Stimulated activated CD4-positive, alpha-beta T cell treated with anti-CD3 and anti-CD28 coated beads, Interleukin-2, amount 100 ng/mL, for 48 hours (primary cell): ENCODE results near the gene OAS1.
"Not testable (repeated sequence)": the region's sequence is repeated elsewhere in the genome, so short reads cannot be mapped to it uniquely, and the experiment has no call there.

Experiments used
- DNase-seq, 2 donors: peaks; one replicate each; pipeline ENCODE4 v3.0.0-alpha.2; 2020

OAS1 gene

DNA sequence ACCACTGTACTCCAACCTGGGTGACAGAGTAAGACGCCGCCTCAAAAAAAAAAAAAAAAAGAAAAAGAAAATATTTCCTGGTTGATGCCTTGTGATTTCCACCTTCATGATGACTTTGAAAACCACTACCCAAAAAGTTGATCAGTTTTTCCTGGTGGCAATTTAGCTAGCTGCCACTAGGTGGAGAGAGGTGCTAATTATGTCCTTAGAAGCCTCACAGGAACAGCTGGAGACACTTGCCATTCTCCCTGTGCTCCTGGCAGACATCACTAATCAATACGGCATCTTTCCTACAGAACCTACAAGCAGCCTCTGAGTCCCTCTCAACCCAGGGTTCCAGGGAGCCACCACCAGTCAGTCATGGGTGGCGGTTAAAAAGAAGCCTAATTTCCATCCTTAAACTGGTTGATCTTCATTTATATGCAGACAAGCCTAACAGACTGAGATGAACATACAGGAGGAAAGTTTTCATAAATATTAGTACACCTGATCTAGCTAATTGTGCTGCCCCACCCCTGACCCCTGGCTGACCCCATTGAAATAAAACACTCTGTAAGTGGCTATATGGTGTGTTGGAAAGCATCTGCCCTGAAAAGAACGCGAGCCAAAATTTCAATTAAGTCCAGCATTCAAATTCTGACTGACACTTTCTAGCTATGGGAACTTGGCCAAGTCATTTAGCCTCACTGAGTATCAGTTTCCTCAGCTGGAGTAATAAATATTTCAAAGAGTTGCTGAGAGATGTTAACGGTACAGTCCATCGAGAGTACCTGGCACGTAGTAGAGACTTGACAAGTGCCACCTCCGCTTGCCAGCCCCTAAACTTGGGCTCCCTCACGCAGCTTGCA is 6.2 kb upstream of the OAS1 start:
- DNase-seq = peak; percentile 18 to 32

DNA sequence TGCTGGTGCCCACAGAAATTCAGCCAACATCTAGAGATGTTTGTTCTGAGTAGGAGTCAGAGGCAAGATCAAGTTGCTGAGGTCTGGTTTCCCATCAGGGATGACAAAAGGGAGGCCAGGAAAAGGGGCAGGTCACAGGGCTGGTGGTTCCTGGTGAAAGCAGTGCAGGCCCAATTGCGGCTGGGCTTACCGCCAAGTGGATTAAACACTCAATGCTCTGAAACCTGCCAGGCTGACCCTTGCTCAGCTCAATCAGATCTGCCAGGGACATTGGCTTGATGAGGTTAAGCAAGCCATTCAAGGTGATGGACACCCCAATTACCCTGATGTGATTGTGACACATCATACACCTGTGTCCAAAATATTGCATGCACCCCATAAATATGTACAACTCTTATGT is 5.5 kb upstream of the OAS1 start:
- DNase-seq = no peak

- DNase-seq = no peak
Observed at GRCh38 chr12:112904571-112904970, 2.2 kb upstream of the OAS1 start.

GRCh38 chr12:112905451-112906089 is 1.2 kb upstream of the OAS1 start:
- DNase-seq = no peak

GRCh38 chr12:112907415-112908157 is 824 bp downstream of the OAS1 start:
- no peak for DNase-seq

DNA sequence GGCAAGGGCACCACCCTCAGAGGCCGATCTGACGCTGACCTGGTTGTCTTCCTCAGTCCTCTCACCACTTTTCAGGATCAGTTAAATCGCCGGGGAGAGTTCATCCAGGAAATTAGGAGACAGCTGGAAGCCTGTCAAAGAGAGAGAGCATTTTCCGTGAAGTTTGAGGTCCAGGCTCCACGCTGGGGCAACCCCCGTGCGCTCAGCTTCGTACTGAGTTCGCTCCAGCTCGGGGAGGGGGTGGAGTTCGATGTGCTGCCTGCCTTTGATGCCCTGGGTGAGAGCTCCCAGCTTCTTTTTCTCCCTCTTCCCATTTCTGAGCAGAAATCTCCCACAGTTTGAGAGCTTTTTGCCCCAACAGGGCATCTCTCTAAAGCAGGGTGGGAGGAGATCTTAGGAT is 1.8 kb downstream of the OAS1 start:
- DNase-seq = peak in 1 of 2 donors; percentile 23

DNA sequence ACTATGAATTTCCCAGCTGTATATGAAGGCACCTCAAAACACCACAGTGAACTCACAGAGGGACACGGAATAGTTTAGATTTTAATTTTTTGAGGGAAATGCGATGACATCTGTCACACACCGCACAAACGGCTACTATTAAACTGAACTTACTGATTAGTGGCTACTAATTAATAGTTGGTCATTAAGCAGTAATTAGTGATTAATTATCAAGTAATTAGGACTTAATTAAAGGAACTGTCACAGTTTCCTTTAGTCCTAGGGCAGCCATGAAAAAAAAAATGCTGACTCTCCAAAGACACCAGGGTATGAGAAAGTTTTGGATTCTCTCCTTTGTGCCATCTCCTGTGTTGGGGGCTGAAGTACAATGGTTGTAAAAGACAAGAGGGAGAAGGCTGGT is 2.9 kb downstream of the OAS1 start:
- DNase-seq = no peak

- DNase-seq = no peak
Observed at GRCh38 chr12:112913038-112913688, 6.4 kb downstream of the OAS1 start.

DNA sequence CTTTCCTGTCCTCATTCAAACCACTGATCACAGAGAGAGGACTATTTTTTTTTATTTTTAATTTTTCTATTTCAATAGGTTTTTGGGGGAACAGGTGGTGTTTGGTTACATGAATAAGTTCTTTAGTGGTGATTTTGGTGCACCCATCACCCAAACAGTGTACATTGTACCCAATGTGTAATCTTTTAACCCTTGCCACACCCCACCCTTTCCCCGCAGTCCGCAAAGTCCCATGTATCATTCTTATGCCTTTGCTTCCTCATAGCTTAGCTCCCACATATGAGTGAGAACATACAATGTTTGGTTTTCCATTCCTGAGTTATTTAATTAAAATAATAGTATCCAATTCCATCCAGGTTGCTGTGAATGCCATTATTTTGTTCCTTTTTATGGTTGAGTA is 7.1 kb downstream of the OAS1 start:
- DNase-seq = not testable (repeated sequence)

DNA sequence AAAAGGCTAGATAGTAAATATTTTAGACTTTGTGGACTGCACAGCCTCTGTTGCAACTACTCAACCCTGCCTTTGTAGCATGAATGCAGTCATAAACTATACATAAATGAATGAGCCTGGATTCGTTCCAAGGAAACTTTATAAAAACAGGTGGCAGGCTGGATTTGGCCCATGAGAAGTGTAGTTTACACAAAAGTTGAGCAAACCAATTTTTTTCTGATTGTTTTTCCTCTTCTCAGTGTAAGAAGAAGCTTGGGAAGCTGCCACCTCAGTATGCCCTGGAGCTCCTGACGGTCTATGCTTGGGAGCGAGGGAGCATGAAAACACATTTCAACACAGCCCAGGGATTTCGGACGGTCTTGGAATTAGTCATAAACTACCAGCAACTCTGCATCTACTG is 9.5 kb downstream of the OAS1 start:
- DNase-seq = no peak

DNA sequence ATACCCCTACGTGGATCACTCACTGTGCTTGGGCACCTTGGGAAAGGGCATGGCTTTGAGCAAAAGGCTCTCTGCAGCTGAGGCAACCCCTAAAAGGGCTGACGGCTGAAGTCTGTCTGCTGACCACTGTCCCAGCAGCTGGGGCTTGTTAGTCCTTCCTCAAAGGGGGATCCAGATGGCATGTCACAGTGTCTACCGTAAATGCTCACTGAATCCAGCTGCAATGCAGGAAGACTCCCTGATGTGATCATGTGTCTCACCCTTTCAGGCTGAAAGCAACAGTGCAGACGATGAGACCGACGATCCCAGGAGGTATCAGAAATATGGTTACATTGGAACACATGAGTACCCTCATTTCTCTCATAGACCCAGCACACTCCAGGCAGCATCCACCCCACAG is 12.4 kb downstream of the OAS1 start:
- DNase-seq = no peak

- no peak for DNase-seq
Observed at GRCh38 chr12:112924986-112925385, 18.2 kb downstream of the OAS1 start.

- not testable (repeated sequence) for DNase-seq
Observed at GRCh38 chr12:112926416-112927033, 19.8 kb downstream of the OAS1 start.

DNA sequence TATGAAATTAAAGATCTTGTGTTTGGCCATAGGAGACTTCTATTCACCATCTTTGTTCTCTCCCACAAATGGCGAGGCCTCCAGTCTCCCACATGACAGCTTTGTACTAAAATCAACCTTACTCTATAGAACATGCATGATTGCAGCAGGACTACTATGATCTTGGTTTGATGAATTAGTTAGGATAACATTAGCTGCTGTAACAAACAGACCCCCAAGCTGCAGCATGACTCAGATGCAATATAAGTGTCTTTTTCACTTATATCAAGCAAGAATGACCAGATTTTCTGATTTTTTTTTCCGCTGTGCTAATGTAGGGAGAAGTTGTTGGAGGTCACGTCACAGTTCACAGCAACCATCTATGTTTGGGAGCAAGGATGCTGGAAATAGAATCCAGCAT is 20.7 kb downstream of the OAS1 start:
- no peak for DNase-seq

GRCh38 chr12:112927925-112928324 is 21.2 kb downstream of the OAS1 start:
- no peak for DNase-seq

DNA sequence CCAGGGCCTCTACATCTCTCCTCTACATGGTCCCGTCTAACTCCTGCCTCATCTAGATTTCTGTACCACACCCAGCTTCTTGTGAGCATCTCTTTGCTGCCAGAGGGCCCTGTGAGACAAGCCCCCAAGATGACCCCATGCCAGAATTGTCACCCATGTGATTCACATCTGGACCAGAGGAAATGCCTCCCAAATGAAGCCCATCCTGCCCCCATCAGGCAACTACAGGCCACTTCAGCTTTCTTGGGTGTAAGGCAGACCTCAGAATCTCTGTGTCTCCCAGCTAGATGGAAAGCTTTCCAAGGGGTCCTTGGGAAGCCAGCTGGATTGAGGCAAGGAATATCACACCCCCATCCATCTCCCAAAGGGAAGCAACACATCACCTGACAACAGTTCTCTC is 22.2 kb downstream of the OAS1 start:
- no peak for DNase-seq

- no peak for DNase-seq
Observed at GRCh38 chr12:112929715-112930114, 23.0 kb downstream of the OAS1 start.

DNA sequence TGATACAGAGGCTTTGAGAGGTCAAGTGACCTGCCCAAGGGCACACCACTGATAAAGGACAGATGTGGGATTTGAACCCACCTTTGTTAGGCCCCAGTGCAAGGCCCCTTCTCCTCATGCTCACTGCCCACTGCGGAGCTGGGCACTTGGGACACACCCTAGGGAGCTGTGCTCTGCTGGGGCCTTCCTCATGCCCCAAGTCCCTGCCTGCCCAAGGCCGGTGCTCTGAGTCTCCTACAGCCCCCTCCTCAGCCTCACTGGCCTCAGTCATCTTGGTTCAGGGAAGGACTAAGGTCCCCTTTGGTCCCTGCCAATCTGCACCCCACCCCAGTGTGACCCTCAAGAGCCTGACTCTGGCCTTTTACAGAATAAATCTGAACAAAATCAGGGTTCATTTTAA is 23.6 kb downstream of the OAS1 start:
- no peak for DNase-seq

- no peak for DNase-seq
Observed at GRCh38 chr12:112932485-112933128, 25.8 kb downstream of the OAS1 start.

GRCh38 chr12:112933129-112933505 is 26.4 kb downstream of the OAS1 start:
- no peak for DNase-seq

GRCh38 chr12:112936264-112936663 is 29.5 kb downstream of the OAS1 start:
- DNase-seq = no peak

DNA sequence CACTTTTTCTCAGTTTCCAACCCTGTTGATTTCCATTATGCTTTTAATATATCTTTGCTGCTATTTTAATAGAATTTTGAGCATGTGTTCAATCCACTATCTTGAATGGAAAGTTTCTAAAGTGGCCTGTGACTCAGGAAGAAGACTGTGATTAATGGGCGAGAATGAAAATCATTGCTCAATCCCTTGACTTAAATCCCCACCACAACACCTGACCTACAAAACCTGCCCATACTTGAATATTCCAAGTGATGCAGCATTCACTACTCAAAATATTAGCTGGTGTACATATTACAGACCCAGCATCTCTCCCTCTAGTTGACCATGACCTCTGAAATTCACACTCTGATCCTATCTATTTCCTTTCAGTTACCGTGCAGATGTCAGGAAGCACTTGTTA is 30.2 kb downstream of the OAS1 start:
- DNase-seq = no peak
